Measurements from ENCODE around the gene NTSR1. TPM values are rescaled to one million over a fixed set of nuclear protein-coding genes. Genes with fewer than 3 reads are reported as not detected.

Gene NTSR1
- total RNA-seq, 1 experiment from 2014 or later, result 7.8 TPM

- Histone ChIP-seq H2AFZ (ENCODE audit: low read length) (no peak overlapping the region), H3K9me2 (replicated peaks; ENCODE audit: low read length) (no peaks in the 10 kb centered on the region), H3F3A (ENCODE audit: low read length, unreplicated experiment) (peaks cover 3% of the 10 kb centered on the region), H3K9ac (ENCODE audit: low read length) (no peak overlapping the region), H3K4me2 (ENCODE audit: low read length) (no peak overlapping the region), H3K9me3 (ENCODE audit: low read length) (no peaks in the 10 kb centered on the region), H3K36me3 (ENCODE audit: low read depth, low read length) (peaks cover 65% of the 10 kb centered on the region), H3K4me1 (ENCODE audit: insufficient read depth, low read length) (0 out of 2 replicates have a peak, but pooled peaks cover 5% of the 10 kb centered on the region), H3K79me2 (ENCODE audit: low read length) (peaks cover 50% of the 10 kb centered on the region), H3K27me3 (ENCODE audit: low read length) (no peaks in the 10 kb centered on the region), H4K20me1 (ENCODE audit: low read length) (peaks cover 37% of the 10 kb centered on the region), H3K4me3 (ENCODE audit: low read length) (no peak overlapping the region), H3K27ac (ENCODE audit: low read length) (no peak overlapping the region)
- BruUV-seq (replicated peaks), result no TSS peak
- DNase-seq (no peak), ATAC-seq (no peak)
- TF ChIP-seq CTCF (conservative IDR thresholded peaks at IDR 0.05; ENCODE audit: low read depth, low read length), result no peak
- no peak for TF ChIP-seq EZH2 (IDR thresholded peaks at IDR 0.05; ENCODE audit: low read length, unreplicated experiment)
- no peak for TF ChIP-seq EZH2phosphoT487 (IDR thresholded peaks at IDR 0.05; ENCODE audit: borderline replicate concordance, low read length)
- intact Hi-C loops (cut with micrococcal nuclease), result no loop called here
- ChIA-PET POLR2A (ENCODE audit: unreplicated experiment) (no interaction called here), CTCF (no interaction called here)
Measured at GRCh38 chr20:62660240-62660615, 48.4 kb upstream of the NTSR1 start.

DNA sequence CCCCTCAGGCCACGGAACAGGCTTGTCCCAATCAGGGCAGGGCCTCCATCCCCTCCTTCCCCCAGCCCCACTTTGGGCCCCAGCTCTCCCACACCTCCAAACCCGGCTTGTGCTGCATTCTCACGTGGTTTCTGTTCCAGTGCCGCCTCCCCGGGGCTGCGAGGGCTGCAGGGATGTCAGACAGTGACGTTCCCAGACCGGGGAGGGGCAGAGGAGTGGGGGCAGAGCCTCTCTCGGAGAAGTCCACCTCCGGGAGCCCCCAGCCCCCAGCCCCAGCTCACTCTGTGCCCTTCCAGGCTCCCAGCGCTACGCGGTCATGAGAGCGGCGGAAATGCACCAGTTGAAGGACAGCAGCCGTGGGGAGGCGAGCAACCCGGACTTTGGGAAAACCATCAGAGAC, 47.9 kb upstream of the NTSR1 start:
- H3K9ac ChIP-seq (ENCODE audit: low read length), result no peak overlapping the region
- H3K9me3 ChIP-seq (ENCODE audit: low read length), result no peaks in the 10 kb centered on the region
- no peak for DNase-seq
- intact Hi-C loops (cut with micrococcal nuclease), result no loop called here
- no peak for ATAC-seq
- H4K20me1 ChIP-seq (ENCODE audit: low read length), result peaks cover 34% of the 10 kb centered on the region
- no TSS peak for BruUV-seq (replicated peaks)
- ChIA-PET CTCF (no interaction called here), POLR2A (ENCODE audit: unreplicated experiment) (no interaction called here)
- no peak overlapping the region for H3K4me3 ChIP-seq (ENCODE audit: low read length)
- H3K79me2 ChIP-seq (ENCODE audit: low read length), result peaks cover 45% of the 10 kb centered on the region
- TF ChIP-seq EZH2 (IDR thresholded peaks at IDR 0.05; ENCODE audit: low read length, unreplicated experiment) (no peak), CTCF (conservative IDR thresholded peaks at IDR 0.05; ENCODE audit: low read depth, low read length) (no peak), EZH2phosphoT487 (IDR thresholded peaks at IDR 0.05; ENCODE audit: borderline replicate concordance, low read length) (no peak)
- H3K36me3 ChIP-seq (ENCODE audit: low read depth, low read length), result peaks cover 59% of the 10 kb centered on the region
- H3K4me2 ChIP-seq (ENCODE audit: low read length), result no peak overlapping the region
- 0 out of 2 replicates have a peak, but pooled peaks cover 5% of the 10 kb centered on the region for H3K4me1 ChIP-seq (ENCODE audit: insufficient read depth, low read length)
- no peak overlapping the region for H2AFZ ChIP-seq (ENCODE audit: low read length)
- no peaks in the 10 kb centered on the region for H3K9me2 ChIP-seq (replicated peaks; ENCODE audit: low read length)
- H3K27ac ChIP-seq (ENCODE audit: low read length), result no peak overlapping the region
- H3F3A ChIP-seq (ENCODE audit: low read length, unreplicated experiment), result peaks cover 3% of the 10 kb centered on the region
- no peaks in the 10 kb centered on the region for H3K27me3 ChIP-seq (ENCODE audit: low read length)

GRCh38 chr20:62661647-62662046, 47.0 kb upstream of the NTSR1 start:
- Histone ChIP-seq H3K9me2 (replicated peaks; ENCODE audit: low read length) (no peaks in the 10 kb centered on the region), H3K4me1 (ENCODE audit: insufficient read depth, low read length) (peaks cover 10% of the 10 kb centered on the region; the same call in 1 of the 2 replicates), H3K36me3 (ENCODE audit: low read depth, low read length) (peaks cover 51% of the 10 kb centered on the region), H4K20me1 (ENCODE audit: low read length) (peaks cover 25% of the 10 kb centered on the region), H3K79me2 (ENCODE audit: low read length) (peaks cover 36% of the 10 kb centered on the region), H3K27ac (ENCODE audit: low read length) (peak overlapping the region; percentile 39; the same call in 1 of the 2 replicates), H3K9me3 (ENCODE audit: low read length) (no peaks in the 10 kb centered on the region), H3F3A (ENCODE audit: low read length, unreplicated experiment) (peaks cover 3% of the 10 kb centered on the region), H3K27me3 (ENCODE audit: low read length) (no peaks in the 10 kb centered on the region), H2AFZ (ENCODE audit: low read length) (no peak overlapping the region), H3K4me3 (ENCODE audit: low read length) (no peak overlapping the region), H3K4me2 (ENCODE audit: low read length) (no peak overlapping the region), H3K9ac (ENCODE audit: low read length) (no peak overlapping the region)
- DNase-seq (no peak), ATAC-seq (no peak)
- no TSS peak for BruUV-seq (replicated peaks)
- TF ChIP-seq EZH2 (IDR thresholded peaks at IDR 0.05; ENCODE audit: low read length, unreplicated experiment) (no peak), EZH2phosphoT487 (IDR thresholded peaks at IDR 0.05; ENCODE audit: borderline replicate concordance, low read length) (no peak), CTCF (conservative IDR thresholded peaks at IDR 0.05; ENCODE audit: low read depth, low read length) (no peak)
- POLR2A ChIA-PET (ENCODE audit: unreplicated experiment), result no interaction called here
- intact Hi-C loops (cut with micrococcal nuclease), result no loop called here
- CTCF ChIA-PET, result no interaction called here
